ENCODE data around the gene LDAH.

- TF ChIP-seq CTCF (IDR thresholded peaks at IDR 0.05; ENCODE audit: low read length) (no peak), EZH2 (optimal IDR thresholded peaks at IDR 0.05; ENCODE audit: low read depth, low read length) (no peak), EZH2phosphoT487 (IDR thresholded peaks at IDR 0.05; ENCODE audit: low read length) (no peak)
Measured at GRCh38 chr2:20852139-20852538, 29.2 kb upstream of the LDAH start.
